Fibroblast of pulmonary artery (primary cell): ENCODE measurements around the gene NUDT8.
"Not testable (repeated sequence)": the region's sequence is repeated elsewhere in the genome, so short reads cannot be mapped to it uniquely, and the experiment has no call there.

Experiments
- DNase-seq: peaks from one replicate; pipeline ENCODE4 v3.0.0-alpha.2; 2010; ENCODE audit warnings: low read depth
- H3K4me3 ChIP-seq: replicated peaks from 2 replicates; pipeline ENCODE4 v1.5.1; 2011; ENCODE audit warnings: low read depth, mild to moderate bottlenecking, control low read depth, low read length, moderate library complexity
- TF ChIP-seq, protein P1 (sequence below): IDR thresholded peaks from 2 replicates; pipeline ENCODE4 v1.5.1; 2011; ENCODE audit warnings: mild to moderate bottlenecking, control low read depth, low read length, inconsistent platforms; ENCODE audit errors: missing control alignments

NUDT8 gene

DNA sequence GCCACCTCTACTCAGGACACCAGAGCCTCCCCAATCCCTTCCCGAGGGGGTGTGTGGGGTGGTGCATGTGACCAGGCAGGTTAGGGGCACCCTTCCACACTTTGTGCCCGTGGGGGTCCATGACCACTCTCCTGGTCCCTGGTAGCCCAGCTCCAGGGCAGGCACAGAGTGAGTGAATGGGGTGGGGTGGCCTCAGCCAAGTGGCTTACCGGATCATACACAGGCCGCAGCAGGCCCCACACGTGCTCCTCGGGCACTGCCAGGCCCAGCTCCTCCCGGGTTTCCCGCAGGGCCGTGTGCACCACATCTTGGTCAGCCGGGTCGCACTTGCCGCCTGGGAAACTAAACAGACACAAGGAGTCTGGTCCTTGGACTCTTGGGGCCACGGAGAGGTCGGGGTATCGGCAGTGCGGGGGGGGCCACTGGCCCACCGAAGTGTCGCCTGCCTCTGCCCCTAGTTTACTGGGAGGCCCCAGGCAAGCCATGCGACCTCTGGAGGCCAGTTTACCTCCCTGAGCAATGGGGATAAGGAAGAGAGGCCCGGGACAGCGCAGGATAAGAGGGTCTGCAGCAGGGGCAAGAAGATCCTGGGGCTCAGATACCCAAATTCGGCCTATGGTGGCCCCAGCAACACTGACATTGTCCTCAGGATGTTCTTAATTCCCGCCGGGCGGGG is 889 bp downstream of the NUDT8 start:
- no peak for DNase-seq
- no peak overlapping the region for H3K4me3 ChIP-seq
- TF ChIP-seq, protein P1, sequence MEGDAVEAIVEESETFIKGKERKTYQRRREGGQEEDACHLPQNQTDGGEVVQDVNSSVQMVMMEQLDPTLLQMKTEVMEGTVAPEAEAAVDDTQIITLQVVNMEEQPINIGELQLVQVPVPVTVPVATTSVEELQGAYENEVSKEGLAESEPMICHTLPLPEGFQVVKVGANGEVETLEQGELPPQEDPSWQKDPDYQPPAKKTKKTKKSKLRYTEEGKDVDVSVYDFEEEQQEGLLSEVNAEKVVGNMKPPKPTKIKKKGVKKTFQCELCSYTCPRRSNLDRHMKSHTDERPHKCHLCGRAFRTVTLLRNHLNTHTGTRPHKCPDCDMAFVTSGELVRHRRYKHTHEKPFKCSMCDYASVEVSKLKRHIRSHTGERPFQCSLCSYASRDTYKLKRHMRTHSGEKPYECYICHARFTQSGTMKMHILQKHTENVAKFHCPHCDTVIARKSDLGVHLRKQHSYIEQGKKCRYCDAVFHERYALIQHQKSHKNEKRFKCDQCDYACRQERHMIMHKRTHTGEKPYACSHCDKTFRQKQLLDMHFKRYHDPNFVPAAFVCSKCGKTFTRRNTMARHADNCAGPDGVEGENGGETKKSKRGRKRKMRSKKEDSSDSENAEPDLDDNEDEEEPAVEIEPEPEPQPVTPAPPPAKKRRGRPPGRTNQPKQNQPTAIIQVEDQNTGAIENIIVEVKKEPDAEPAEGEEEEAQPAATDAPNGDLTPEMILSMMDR: no peak

DNA sequence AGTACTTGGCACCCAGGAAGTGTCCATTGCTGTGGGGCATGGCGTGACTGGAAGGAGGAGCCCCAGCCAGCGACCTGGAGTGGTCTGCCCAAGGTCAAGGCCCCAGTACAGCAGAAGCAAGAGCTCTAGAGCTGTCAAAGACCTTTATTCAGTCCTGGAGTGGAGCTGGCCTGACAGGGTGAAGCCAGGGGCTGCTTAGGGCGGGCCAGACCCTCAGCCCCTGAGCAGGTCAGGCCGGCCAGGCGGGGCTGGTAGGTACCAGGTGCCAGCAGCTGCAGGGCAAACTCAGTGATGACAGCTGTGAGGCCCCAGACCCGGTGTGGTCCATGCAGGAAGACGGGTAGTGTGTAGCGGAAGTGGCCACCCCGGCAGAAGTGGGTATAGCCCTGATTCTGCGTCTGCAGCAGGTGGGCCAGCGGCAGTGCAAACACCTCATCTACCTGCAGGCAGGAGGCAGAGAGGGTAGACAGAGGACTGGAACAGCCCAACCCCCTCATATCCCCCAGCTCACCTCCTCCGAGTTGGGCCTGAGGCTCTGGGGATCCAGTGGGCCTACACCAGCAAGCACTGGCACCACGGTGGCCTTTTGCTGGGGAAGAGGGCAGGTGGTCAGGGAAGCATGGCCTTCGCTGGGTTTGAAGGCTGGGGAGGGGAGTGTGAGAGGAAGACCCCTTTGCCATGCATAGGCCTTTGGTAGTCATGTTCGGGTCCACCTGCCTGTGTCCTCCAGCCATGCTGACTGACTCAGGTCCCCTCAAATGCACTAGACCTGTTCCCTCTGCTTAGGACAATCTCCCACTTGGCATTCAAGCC is 1.7 kb downstream of the NUDT8 start:
- H3K4me3 ChIP-seq: no peak overlapping the region
- no peak for DNase-seq
- TF ChIP-seq, protein P1: no peak

DNA sequence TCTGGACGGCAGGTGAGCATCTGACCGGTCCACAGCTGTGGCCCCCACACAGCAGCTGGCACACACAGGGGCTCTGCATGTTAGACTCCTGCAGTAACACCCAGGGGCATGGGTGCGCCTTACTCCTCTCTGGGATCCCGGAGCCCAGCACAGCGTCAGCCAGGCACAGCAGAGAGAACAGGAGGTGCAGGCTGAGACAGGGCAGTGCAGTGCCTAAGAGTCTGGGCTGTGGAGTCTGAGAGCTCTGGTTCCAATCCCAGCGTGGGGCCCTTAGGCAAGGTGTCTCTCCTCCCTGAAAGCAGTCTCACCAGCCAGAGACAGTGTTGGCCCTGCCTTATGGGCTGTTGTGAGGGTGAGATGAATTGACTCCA is 2.3 kb downstream of the NUDT8 start:
- no peak overlapping the region for H3K4me3 ChIP-seq
- TF ChIP-seq, protein P1: no peak
- DNase-seq: no peak

DNA sequence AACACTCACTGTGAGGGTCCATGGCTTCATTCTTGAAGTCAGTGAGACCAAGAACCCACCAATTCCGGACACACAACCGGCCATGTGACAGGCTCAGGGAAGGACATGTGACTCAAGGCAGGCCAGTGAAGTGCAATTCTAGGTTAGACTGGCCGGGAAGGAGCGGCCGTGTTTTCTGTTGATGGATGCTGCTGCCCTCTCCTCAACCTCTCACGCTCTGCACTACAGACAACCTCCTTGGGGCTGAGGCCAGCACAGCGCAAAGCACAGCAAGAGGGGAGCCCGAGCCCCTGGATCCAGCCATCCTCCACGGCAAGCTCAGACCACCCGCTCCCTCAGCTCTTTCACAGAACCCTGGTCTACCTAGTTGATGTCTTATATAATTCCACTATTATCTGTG is 2.8 kb downstream of the NUDT8 start:
- TF ChIP-seq, protein P1: no peak
- no peak for DNase-seq
- no peak overlapping the region for H3K4me3 ChIP-seq

DNA sequence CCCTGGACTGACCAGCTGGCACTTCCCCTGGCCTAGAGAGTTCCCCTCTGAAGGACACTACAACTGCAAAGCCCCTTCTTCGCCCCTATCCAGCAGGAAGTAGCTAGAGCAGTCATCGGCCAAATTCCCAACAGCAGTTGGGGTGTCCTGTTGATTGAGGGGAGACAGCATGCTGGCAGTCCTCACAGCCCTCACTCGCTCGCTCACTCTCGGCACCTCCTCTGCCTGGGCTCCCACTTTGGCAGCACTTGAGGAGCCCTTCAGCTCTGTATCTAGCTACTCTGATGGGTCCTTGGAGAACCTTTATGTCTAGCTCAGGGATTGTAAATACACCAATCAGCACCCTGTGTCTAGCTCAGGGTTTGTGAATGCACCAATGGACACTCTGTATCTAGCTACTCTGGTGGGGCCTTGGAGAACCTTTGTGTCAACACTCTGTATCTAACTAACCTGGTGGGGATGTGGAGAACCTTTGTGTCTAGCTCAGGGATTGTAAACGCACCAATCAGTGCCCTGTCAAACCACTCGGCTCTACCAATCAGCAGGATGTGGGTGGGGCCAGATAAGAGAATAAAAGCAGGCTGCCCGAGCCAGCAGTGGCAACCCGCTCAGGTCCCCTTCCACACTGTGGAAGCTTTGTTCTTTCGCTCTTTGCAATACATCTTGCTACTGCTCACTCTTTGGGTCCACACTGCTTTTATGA is 3.5 kb downstream of the NUDT8 start:
- not testable (repeated sequence) for H3K4me3 ChIP-seq, DNase-seq

DNA sequence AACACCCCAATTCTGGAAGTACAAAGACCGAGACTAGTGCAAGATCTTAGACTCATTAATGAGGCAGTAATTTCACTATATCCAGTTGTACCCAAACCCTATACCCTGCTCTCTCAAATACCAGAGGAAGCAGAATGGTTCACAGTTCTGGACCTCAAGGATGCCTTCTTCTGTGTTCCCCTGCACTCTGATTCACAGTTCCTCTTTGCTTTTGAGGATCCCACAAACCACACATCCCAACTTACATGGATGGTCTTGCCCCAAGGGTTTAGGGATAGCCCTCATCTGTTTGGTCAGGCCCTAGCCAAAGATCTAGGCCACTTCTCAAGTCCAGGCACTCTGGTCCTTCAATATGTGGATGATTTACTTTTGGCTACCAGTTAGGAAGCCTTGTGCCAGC is 5.9 kb downstream of the NUDT8 start:
- H3K4me3 ChIP-seq, DNase-seq: not testable (repeated sequence)

DNA sequence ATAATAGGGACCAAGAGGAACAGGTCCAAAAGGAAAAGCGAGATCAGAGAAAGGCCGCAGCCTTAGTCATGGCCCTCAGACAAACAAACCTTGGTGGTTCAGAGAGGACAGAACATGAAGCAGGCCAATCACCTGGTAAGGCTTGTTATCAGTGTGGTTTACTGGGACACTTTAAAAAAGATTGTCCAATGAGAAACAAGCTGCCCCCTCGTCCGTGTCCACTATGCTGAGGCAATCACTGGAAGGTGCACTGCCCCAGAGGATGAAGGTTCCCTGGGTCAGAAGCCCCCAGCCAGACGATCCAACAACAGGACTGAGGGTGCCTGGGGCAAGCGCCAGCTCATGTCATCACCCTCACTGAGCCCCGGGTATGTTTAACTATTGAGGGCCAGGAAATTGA is 6.8 kb downstream of the NUDT8 start:
- H3K4me3 ChIP-seq, DNase-seq: not testable (repeated sequence)

DNA sequence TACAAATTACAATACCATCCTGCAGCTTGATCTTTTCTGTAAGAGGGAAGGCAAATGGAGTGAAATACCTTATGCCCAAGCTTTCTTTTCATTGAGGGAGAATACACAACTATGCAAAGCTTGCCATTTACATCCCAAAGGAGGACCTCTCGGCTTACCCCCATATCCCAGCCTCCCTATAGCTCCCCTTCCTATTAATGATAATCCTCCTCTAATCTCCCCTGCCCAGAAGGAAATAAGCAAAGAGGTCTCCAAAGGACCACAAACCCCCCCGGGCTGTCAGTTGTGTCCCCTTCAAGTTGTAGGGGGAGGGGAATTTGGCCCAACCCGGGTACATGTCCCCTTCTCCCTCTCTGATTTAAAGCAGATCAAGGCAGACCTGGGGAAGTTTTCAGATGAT is 7.8 kb downstream of the NUDT8 start:
- DNase-seq, H3K4me3 ChIP-seq: not testable (repeated sequence)

DNA sequence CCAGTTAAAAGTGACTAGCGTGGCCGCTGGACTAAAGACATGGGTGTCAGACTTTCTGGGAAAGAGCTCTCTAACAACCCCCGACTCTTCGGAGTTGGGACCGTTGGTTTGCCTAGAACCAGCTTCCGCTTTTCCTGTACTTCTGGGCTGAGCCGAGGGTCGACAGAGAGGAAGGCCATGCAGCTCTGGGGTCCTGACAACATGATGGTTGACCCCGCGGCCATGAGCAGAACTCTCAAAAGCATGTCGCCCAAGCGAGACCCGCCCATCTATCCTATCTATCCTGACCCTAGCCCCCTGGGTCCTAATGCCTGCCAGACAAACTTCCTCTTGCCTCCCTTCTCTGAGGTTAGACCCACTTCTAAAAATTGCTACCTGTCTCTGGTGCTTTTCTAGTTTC is 9.1 kb downstream of the NUDT8 start:
- not testable (repeated sequence) for H3K4me3 ChIP-seq, DNase-seq

DNA sequence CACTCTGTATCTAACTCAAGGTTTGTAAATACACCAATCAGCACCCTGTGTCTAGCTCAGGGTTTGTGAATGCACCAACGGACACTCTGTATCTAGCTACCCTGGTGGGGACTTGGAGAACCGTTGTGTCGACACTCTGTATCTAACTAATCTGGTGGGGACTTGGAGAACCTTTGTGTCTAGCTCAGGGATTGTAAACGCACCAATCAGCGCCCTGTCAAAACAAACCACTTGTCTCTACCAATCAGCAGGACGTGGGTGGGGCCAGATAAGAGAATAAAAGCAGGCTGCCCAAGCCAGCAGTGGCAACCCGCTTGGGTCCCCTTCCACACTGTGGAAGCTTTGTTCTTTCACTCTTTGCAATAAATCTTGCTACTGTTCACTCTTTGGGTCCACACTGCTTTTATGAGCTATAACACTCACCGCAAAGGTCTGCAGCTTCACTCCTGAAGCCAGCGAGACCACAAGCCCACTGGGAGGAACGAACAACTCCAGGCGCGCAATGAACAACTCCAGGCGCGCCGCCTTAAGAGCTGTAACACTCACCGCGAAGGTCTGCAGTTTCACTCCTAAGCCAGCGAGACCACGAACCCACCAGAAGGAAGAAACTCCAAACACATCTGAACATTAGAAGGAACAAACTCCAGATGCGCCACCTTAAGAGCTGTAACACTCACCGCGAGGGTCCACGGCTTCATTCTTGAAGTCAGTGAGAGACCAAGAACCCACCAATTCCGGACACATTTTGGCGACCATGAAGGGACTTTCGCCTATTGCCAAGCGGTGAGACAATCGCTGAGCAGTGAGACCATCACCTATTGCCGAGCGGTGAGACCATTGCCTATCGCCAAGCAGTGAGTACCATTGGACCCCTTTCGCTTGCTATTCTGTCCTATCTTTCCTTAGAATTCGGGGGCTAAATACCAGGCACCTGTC is 9.8 kb downstream of the NUDT8 start:
- not testable (repeated sequence) for DNase-seq, H3K4me3 ChIP-seq

DNA sequence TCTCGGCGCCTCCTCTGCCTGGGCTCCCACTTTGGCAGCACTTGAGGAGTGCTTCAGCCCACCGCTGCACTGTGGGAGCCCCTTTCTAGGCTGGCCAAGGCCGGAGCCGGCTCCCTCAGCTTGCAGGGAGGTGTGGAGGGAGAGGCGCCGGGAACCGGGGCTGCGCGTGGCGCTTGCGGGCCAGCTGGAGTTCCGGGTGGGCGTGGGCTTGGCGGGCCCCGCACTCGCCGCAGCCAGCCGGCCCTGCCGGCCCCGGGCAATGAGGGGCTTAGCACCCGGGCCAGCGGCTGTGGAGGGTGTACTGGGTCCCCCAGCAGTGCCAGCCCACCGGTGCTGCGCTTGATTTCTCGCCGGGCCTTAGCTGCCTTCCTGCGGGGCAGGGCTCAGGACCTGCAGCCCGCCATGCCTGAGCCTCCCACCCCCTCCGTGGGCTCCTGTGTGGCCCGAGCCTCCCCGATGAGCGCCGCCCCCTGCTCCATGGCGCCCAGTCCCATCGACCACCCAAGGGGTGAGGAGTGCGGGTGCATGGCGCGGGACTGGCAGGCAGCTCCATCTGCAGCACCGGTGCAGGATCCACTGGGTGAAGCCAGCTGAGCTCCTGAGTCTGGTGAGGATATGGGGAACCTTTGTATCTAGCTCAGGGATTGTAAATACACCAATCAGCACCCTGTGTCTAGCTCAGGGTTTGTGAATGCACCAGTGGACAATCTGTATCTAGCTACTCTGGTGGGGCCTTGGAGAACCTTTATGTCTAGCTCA is 10.7 kb downstream of the NUDT8 start:
- H3K4me3 ChIP-seq, DNase-seq: not testable (repeated sequence)
